HG02642 (cell line): ENCODE results near the gene SYCP3.
"Not testable (repeated sequence)": the region's sequence is repeated elsewhere in the genome, so short reads cannot be mapped to it uniquely, and the experiment has no call there.

ENCODE experiments used
- ATAC-seq: cut with Tn5 transposase; IDR thresholded peaks from one replicate; pipeline ENCODE4 v1.9.1; 2021; ENCODE audit warnings: mild to moderate bottlenecking; ENCODE audit not compliant: unreplicated experiment, poor library complexity

The SYCP3 gene

DNA sequence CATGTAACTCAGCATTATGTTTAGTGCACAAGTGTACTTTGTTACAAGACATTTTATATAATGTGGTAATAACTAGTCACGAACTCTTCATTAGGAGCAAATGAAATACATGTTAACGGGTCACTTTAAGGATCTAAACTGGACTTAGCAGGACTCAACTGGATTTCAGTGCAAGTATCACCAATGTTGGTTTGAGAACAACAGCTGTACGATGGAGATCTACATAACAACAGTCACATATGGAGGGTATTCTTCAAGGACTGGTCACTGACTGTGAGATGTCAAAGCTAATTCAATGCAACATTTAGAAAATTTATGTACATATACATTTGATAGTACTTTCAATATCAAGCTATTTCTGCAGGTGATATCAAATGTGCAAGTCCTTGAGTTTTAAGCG, 22.5 kb upstream of the SYCP3 start:
- ATAC-seq, result no peak

GRCh38 chr12:101761350-101761749, 22.1 kb upstream of the SYCP3 start:
- ATAC-seq, result no peak

- ATAC-seq, result no peak
These were observed 20.3 kb upstream of the SYCP3 start for GRCh38 chr12:101759396-101760047.

DNA sequence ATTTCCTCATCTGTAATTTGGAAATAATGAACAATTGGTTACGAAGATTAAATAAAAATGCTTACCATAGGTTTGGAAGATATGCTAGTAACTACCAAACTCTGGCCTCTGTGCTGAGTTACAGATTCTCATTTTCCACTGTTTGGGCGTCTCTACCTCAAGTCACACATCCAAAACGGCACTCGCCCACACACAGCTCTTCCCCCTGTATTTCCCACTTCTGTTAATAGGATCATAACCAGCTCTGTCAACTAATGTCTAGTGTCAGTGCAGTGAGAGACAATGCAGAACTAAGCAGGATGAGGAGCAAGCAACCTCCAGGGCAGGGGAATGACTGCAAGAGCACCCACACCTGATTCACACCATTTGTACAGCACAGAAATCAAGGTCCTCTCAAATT, 10.9 kb upstream of the SYCP3 start:
- ATAC-seq, result no peak

GRCh38 chr12:101749657-101750056, 10.4 kb upstream of the SYCP3 start:
- ATAC-seq, result no peak

DNA sequence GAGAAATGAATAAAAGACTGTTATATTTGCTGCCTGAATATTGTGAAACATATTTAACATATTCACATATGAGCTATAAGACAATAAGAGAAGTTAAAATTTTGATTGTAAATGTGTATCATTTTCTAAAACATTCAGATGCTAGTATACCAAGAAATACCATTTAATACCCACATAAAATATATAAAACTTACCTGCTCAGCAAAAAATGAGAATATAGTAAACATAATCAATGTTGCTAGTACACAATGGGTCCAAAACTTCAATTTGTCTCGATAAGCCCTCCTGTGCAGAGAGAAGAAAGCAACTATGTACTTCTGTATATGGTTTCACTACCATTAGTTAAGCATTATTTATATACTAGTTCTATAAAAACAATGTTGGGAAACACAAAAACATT, 9.6 kb upstream of the SYCP3 start:
- ATAC-seq, result no peak

DNA sequence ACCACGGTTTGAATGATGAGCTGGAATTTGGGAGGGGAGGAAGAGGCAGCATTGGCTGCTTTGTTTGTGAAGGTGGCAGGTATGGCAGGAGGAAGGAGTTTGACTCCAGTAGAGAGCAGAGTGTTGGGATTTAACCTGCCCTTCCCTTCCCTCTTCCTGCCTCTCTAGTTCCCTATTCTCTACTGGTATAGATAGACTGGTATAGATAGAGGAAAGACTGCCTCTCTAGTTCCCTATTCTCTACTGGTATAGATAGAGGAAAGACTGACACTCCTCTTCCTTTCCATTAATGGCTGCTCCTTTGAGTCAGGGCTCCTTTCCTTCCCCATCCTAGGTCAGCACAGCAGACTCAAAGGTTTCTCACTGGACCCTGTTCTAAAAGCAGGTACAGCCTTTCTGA, 8.4 kb upstream of the SYCP3 start:
- ATAC-seq, result no peak

GRCh38 chr12:101746661-101747060, 7.4 kb upstream of the SYCP3 start:
- ATAC-seq, result no peak

DNA sequence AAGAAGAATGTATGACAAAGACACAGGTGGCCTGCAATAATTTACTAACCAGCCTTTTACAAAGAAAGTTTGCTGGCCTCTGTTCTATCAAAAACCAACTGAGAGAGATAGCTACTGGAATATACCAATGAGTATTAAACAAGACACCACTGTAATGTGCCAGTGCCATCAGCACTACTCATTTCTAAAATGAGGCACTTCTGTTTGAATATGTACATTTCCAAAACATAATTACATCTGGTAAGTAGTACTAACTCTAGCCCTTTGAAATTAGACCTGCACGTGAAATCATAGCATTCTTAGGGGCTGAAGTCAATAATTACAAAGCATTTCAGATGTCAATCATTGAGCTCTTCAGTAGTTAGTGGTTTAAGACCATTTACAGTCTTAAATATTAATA, 6.9 kb upstream of the SYCP3 start:
- no peak for ATAC-seq

GRCh38 chr12:101745481-101745880, 6.2 kb upstream of the SYCP3 start:
- no peak for ATAC-seq

DNA sequence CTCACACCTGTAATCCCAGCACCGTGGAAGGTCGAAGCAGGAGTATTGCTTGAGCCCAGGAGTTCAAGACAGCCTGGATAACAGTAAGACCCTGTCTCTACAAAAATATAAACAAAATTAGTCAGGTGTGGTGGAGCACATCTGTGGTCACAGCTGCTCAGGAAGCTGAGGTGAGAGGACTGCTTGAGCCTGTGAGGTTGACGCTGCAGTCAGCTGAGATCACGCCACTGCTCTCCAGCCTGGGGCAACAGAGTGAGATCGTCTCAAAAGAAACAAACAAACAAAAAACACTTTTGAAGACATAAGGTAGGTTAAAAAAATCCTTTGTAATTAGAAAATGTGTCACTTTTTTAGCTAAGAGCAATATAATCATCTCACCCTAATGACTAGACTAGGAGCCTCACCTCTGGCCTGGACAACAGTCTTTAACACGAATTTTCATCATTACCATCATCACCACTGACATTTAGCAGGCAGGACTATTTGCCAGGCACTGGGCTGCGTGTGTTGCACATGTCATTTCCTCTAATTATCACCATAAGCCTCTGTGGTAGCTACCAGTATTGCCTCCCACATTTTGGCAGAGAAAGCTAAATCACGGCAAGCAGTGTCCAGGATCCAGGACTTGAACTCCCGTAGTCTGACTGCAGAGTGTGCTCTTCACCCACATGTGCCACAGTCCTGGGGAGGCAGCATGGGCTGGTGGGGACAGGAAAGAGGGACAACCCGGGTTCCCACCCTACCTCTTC, 4.6 kb upstream of the SYCP3 start:
- ATAC-seq, result peak; percentile 95

DNA sequence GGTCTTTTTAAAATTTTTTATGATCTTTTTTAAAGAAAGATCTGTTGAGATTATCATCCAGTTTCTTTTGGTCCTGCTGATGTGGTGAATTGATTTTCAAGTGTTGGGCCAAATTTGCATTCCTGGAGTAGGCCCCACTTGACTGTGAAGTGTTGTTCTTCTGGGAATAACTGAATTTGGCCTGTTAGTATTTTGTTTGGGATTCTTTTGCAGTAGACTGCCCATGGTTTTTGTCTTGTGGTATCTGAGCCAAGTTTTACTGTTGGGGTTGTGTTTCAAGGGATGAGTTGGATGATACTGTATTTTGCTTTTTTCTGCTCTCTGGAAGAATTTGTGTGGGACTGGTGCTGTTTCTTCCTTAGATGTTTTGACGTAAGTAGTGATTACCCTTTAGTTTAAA, 4.0 kb upstream of the SYCP3 start:
- no peak for ATAC-seq

GRCh38 chr12:101740980-101741379, 1.7 kb upstream of the SYCP3 start:
- ATAC-seq, result no peak

GRCh38 chr12:101740566-101740965, 1.3 kb upstream of the SYCP3 start:
- ATAC-seq, result no peak

DNA sequence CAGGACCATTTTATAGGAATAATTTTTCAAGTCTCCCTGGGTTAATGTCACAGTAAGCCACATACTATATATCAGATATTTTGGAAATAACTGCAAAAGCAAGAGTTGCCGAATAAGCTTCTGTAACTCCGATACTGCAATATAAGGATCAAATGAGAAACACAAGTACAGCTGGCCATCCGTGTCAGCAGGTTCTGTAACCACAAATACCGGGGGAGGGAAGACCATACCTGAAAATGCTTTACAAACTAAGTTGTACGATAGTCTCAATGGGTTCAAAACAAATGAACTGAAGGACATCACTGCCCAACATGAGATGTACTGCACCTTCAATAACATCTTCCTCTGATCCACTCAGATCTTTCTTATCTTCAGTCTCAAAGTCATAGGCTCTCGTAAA, 1.8 kb downstream of the SYCP3 start:
- no peak for ATAC-seq

GRCh38 chr12:101734482-101734881, 4.8 kb downstream of the SYCP3 start:
- ATAC-seq, result not testable (repeated sequence)

- no peak for ATAC-seq
These were observed 6.1 kb downstream of the SYCP3 start for GRCh38 chr12:101733166-101733565.

DNA sequence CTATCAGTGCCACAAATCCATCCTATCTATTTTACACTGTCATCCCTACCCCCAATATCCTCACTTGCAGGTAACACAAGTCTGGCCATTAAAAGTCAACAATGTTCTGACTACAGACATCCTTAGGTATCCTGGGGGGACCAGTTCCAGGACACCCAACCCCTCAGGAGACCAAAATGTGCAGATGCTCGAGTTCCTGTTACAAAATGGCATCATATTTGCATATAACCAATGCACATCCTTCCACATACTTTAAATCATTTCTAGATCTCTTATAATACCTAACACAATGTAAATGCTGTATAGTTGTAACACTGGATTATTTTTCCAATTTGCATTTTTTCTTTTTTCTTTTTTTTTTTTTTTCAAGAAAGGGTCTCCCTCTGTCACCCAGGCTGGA, 6.9 kb downstream of the SYCP3 start:
- ATAC-seq, result no peak

DNA sequence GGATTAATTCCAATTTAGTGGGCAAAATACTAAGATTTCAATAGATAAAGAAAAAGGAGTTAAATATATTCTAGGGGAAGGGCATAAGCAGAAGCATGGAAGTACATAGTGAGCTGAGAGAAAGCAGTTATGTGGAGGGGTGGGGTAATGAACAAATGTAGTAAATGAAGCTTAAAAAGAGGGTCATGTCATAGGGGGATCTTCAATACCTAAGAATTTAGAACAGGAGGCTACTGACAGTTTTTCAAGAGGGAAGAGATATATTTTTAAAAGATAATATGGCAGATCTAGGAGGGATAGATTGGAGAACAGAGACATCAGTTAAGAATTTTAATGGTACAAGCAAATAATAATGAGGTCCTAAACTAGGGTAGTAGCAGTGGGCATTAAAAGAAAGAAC, 9.4 kb downstream of the SYCP3 start:
- ATAC-seq, result no peak

DNA sequence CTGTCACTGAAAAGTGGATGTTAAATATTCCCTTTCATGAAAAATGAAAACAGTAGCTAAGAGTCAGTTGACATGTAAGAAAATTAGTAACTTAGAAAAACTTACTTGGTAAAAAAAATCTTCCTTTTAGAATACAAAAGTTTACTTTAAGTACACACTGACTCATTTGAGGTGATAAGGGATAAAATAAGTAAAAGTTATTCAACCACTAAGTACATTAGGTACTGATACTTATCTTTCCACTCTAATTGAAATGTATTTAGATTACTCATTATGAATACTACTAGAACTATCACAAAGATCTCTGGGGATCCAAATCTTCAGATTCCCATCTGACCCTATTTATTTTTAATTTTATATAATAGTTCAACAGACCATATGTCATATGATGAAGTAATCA, 12.2 kb downstream of the SYCP3 start:
- ATAC-seq, result no peak

DNA sequence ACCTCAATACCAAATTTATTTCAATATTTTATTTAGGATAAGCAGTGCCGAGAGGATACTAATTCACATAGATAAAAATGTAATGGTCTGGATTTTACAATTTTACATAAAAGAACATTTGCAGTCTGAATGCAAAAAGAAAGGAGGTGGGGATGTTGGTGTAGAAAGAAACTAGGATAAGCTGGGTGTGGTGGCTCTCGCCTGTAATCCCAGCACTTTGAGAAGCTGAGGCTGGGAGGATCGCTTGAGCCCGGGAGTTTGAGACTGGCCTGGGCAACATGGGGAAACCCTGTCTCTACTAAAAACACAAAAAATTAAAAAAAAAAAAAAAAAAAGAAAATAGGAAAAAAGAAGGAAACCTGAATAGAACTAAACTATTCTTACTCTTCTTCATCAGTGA, 16.9 kb downstream of the SYCP3 start:
- no peak for ATAC-seq

DNA sequence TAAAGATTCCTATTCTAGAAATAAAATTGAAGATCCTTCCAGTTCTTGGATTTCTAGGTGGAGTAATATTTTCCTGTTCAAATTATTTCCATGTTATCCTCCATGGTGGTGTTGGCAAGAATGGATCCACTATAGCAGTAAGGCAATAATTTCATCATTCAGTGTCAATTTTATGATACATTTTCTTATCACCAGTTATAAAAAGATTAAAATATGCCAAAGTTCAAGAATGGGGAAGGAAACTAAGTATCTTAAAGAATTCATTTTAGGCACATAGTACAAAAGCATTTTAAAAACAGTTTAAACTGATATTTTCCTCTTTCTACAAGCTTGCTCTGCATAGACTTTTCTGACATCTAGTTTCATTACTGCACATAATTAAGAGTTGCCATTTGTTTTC, 19.1 kb downstream of the SYCP3 start:
- ATAC-seq, result no peak
